Esophagus squamous epithelium (tissue), 5 donors: ENCODE measurements around the gene GPT2. TPM values are rescaled to one million over a fixed set of nuclear protein-coding genes. Genes with fewer than 3 reads are reported as not detected.
"Not testable (repeated sequence)": the region's sequence is repeated elsewhere in the genome, so short reads cannot be mapped to it uniquely, and the experiment has no call there.

Experiments used
- DNase-seq: peaks from one replicate; lab custom pipeline; 2025; lab: John Stamatoyannopoulos, UW
- H3K27ac ChIP-seq, 4 donors: fragments of 200-600 bp; sonication (generic); one replicate each; pipeline ENCODE4 v1.5.1; 2016 to 2019; ENCODE audit warnings: mild to moderate bottlenecking in 1 of 4
- H3K27me3 ChIP-seq, 4 donors: fragments of 200-600 bp; sonication (generic); 1 replicate in 3 of 4; 2 replicates in 1 of 4; pipeline versions ENCODE4 v1.5.1 to v1.6.0; 2017 to 2021; ENCODE audit warnings: antibody characterized with exemption in 1 of 4
- H3K36me3 ChIP-seq, 3 donors: fragments of 200-600 bp; sonication (generic); one replicate each; pipeline ENCODE4 v1.5.1; 2016 to 2019
- H3K4me1 ChIP-seq, 3 donors: fragments of 200-600 bp; sonication (generic); one replicate each; pipeline ENCODE4 v1.5.1; 2017 to 2019
- H3K4me3 ChIP-seq, 4 donors: fragments of 200-600 bp; sonication (generic); 1 replicate in 3 of 4; 2 replicates in 1 of 4; pipeline ENCODE4 v1.5.1; 2016 to 2019; ENCODE audit warnings: mild to moderate bottlenecking in 2 of 4, moderate library complexity in 1 of 4
- H3K9me3 ChIP-seq, 3 donors: fragments of 200-600 bp; sonication (generic); one replicate each; pipeline ENCODE4 v1.5.1; 2016 to 2019
- CTCF ChIP-seq, 6 experiments: fragments of 450-650 bp in 4 of 6; fragments of 200-600 bp in 2 of 6; sonication (generic) in 2 of 6; IDR thresholded peaks; one replicate each; pipeline ENCODE4 v1.5.1; 2016 to 2019; ENCODE audit warnings: antibody characterized with exemption in 6 of 6, mild to moderate bottlenecking in 4 of 6, moderate library complexity in 4 of 6
- POLR2A ChIP-seq, 4 donors: fragments of 450-650 bp; IDR thresholded peaks; one replicate each; pipeline ENCODE4 v1.6.1; 2017; ENCODE audit warnings: antibody characterized with exemption in 4 of 4, mild to moderate bottlenecking in 4 of 4, moderate library complexity in 3 of 4
- WGBS, 2 donors: methylation state at CpG; one replicate each; pipeline ENCODE4 v1.1.5; 2018; 5-methylcytosine and 5-hydroxymethylcytosine counted together
- intact Hi-C: fragments of 100-400 bp; cut with DNase I; formaldehyde crosslinking; loops from one replicate; pipeline ENCODE4 v1.15.0; 2022
- total RNA-seq, 4 donors: library from RNA; depleted of rRNA; stranded (reverse); fragments of >200 nt; gene quantifications; one replicate each; pipeline ENCODE4 v1.1.0, GENCODE V29; 2016
- donor health status: DM: yes; HTN: yes; CAD: no.

Gene GPT2
- total RNA-seq, 4 donors from 2014 or later: 43.3 to 113 (median 77.2) TPM

- Histone ChIP-seq H3K36me3 (no peaks in the 10 kb centered on the region), H3K27ac (no peak overlapping the region), H3K27me3 (no peaks in the 10 kb centered on the region), H3K4me1 (peaks cover 0 to 19% (median 0%) of the 10 kb centered on the region in 3 donors), H3K9me3 (no peaks in the 10 kb centered on the region), H3K4me3 (no peak overlapping the region)
- intact Hi-C loops: no loop called here
- TF ChIP-seq POLR2A (IDR thresholded peaks at IDR 0.05) (no peak), CTCF (IDR thresholded peaks at IDR 0.05) (no peak)
- 82 to 88% methylated on average over 1 of the region's 1 CpG for WGBS, 2 donors
- no peak for DNase-seq
Measured at GRCh38 chr16:46866286-46866685, 17.9 kb upstream of the GPT2 start.

- H3K36me3 ChIP-seq, H3K27ac ChIP-seq, H3K9me3 ChIP-seq, DNase-seq, H3K27me3 ChIP-seq, intact Hi-C loops, H3K4me3 ChIP-seq: not testable (repeated sequence)
- H3K4me1 ChIP-seq: peaks cover 0 to 19% (median 0%) of the 10 kb centered on the region in 3 donors
- 90% methylated on average over 2 of the region's 2 CpGs for WGBS, 2 donors
Measured at GRCh38 chr16:46867486-46867885, 16.7 kb upstream of the GPT2 start.

- intact Hi-C loops, H3K27ac ChIP-seq, H3K4me3 ChIP-seq, DNase-seq, H3K9me3 ChIP-seq, H3K27me3 ChIP-seq, H3K36me3 ChIP-seq: not testable (repeated sequence)
- 73 to 92% methylated on average over 2 of the region's 2 CpGs for WGBS, 2 donors
- peaks cover 0 to 13% (median 0%) of the 10 kb centered on the region in 3 donors for H3K4me1 ChIP-seq
Measured at GRCh38 chr16:46868891-46869290, 15.3 kb upstream of the GPT2 start.

- H3K27ac ChIP-seq: no peak overlapping the region
- intact Hi-C loops: no loop called here
- DNase-seq: no peak
Measured at GRCh38 chr16:46871597-46871996, 12.6 kb upstream of the GPT2 start.

GRCh38 chr16:46873201-46873600 is 11.0 kb upstream of the GPT2 start:
- TF ChIP-seq POLR2A (IDR thresholded peaks at IDR 0.05) (no peak), CTCF (IDR thresholded peaks at IDR 0.05) (no peak)
- no peak overlapping the region for H3K4me3 ChIP-seq
- H3K9me3 ChIP-seq: no peaks in the 10 kb centered on the region
- H3K27ac ChIP-seq: no peak overlapping the region
- H3K27me3 ChIP-seq: no peaks in the 10 kb centered on the region
- WGBS, 2 donors: 76 to 91% methylated on average over 3 of the region's 3 CpGs
- peaks cover 0 to 30% (median 0%) of the 10 kb centered on the region in 3 donors for H3K4me1 ChIP-seq
- no peaks in the 10 kb centered on the region for H3K36me3 ChIP-seq
- intact Hi-C loops: no loop called here
- no peak for DNase-seq

More at GRCh38 chr16:46871597-46871996, 12.6 kb upstream of the GPT2 start:
- H3K4me3 ChIP-seq: no peak overlapping the region
- H3K27me3 ChIP-seq: no peaks in the 10 kb centered on the region
- no peaks in the 10 kb centered on the region for H3K9me3 ChIP-seq
- H3K4me1 ChIP-seq: peaks cover 0 to 15% (median 0%) of the 10 kb centered on the region in 3 donors
- no peaks in the 10 kb centered on the region for H3K36me3 ChIP-seq
- 70 to 79% methylated on average over 4 to 6 of the region's 8 CpGs for WGBS, 2 donors
- TF ChIP-seq POLR2A (IDR thresholded peaks at IDR 0.05): no peak

GRCh38 chr16:46875243-46875642 is 8.9 kb upstream of the GPT2 start:
- Histone ChIP-seq H3K9me3 (no peaks in the 10 kb centered on the region), H3K4me3 (no peak overlapping the region), H3K4me1 (peaks cover 0 to 41% (median 0%) of the 10 kb centered on the region in 3 donors), H3K36me3 (no peaks in the 10 kb centered on the region), H3K27ac (peak overlapping the region in 1 of 4 donors; percentile 89), H3K27me3 (no peaks in the 10 kb centered on the region)
- TF ChIP-seq POLR2A (IDR thresholded peaks at IDR 0.05) (no peak), CTCF (IDR thresholded peaks at IDR 0.05) (no peak)
- no peak for DNase-seq
- 97 to 98% methylated on average over 4 to 8 of the region's 8 CpGs for WGBS, 2 donors
- intact Hi-C loops: no loop called here
